Bronchial epithelial cell (primary cell): ENCODE measurements around the gene FANCC. TPM values are rescaled to one million over a fixed set of nuclear protein-coding genes. Genes with fewer than 3 reads are reported as not detected.
A peak's percentile ranks its signal among the peaks of the same experiment; 100 is the strongest.

Source experiments
- DNase-seq: peaks from one replicate; pipeline ENCODE4 v3.0.0-alpha.2; 2010; ENCODE audit warnings: low read depth
- FAIRE-seq: peaks from 2 replicates; lab custom pipeline; 2011; peaks lifted over from hg19 to GRCh38; lab: Jason Lieb, UNC
- H3K27me3 ChIP-seq: 2 replicates; pipeline ENCODE4 v1.5.1; 2011; ENCODE audit warnings: low read length; ENCODE audit not compliant: control insufficient read depth, insufficient read depth
- H3K36me3 ChIP-seq: 2 replicates; pipeline ENCODE4 v1.5.1; 2011; ENCODE audit warnings: low read length; ENCODE audit not compliant: control insufficient read depth, insufficient read depth
- H3K4me3 ChIP-seq: 2 replicates; pipeline ENCODE4 v1.5.1; 2011; ENCODE audit warnings: mild to moderate bottlenecking, low read depth, low read length, control low read depth
- total RNA-seq: library from RNA; depleted of rRNA; stranded (reverse); fragments of >200 nt; gene quantifications from 2 replicates; pipeline ENCODE4 v1.2.1, GENCODE V29; 2014
- TF ChIP-seq, protein P1 (sequence below): IDR thresholded peaks from 2 replicates; pipeline ENCODE4 v1.5.1; 2011; ENCODE audit warnings: mild to moderate bottlenecking, moderate library complexity, low read length, control low read depth, inconsistent platforms; ENCODE audit not compliant: insufficient read depth, severe bottlenecking

The FANCC gene
- total RNA-seq, 1 donor from 2014 or later, result 3.4 TPM

DNA sequence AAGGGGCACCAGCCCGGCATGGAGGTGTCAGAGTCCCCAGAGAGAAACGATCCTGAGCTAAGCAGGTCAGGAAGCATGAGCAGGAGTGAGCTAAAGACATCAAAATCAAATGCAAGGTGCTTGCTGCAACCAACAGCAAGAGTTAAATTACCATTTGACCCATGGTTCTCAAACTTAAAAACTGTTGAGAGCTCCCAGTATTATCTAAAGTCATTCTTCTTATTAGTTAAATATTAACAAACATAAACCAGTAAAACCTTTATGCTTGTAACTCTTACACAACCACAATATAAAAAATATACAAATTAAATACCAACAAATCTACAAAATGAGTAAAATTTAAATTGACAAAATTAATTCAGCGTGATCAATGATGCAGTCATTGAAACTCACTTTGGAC lies 51.5 kb downstream of the FANCC start:
- TF ChIP-seq, protein P1, sequence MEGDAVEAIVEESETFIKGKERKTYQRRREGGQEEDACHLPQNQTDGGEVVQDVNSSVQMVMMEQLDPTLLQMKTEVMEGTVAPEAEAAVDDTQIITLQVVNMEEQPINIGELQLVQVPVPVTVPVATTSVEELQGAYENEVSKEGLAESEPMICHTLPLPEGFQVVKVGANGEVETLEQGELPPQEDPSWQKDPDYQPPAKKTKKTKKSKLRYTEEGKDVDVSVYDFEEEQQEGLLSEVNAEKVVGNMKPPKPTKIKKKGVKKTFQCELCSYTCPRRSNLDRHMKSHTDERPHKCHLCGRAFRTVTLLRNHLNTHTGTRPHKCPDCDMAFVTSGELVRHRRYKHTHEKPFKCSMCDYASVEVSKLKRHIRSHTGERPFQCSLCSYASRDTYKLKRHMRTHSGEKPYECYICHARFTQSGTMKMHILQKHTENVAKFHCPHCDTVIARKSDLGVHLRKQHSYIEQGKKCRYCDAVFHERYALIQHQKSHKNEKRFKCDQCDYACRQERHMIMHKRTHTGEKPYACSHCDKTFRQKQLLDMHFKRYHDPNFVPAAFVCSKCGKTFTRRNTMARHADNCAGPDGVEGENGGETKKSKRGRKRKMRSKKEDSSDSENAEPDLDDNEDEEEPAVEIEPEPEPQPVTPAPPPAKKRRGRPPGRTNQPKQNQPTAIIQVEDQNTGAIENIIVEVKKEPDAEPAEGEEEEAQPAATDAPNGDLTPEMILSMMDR, result no peak
- FAIRE-seq (no peak), DNase-seq (no peak)
- H3K27me3 ChIP-seq, result no peaks in the 10 kb centered on the region
- no peaks in the 10 kb centered on the region for H3K36me3 ChIP-seq
- H3K4me3 ChIP-seq, result no peak overlapping the region

DNA sequence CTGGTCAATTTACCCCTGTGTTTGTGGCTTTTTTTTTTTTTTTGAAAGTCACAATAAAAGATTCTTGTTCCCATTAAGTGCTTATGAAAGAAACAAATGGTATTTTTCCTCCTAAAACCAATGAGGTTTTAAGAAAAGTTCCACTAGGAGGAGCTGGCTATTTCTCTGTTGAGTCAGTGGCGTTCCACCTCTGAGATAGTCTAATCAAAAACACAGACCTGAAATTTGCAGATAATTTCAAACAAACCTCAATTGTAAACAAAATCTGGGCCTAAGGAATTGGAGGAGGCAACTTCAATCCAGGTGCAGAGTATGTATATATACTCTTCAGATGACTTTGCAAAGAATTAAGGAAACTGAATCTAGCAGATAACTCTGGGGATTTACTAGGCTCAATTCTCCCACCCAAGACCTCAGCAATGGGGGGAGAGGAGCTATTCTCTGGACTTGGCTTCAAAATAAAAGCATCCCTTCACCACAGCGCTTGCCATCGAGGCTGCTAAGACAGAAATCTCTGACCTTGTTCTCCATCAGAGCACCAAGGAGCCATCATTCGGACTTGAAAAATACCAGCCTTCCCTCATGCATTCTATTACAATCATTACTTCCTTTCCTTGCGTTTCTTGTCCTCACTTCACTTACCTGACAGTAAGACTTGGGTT lies 52.4 kb downstream of the FANCC start:
- FAIRE-seq, result no peak
- no peaks in the 10 kb centered on the region for H3K27me3 ChIP-seq
- peak; percentile 34 for DNase-seq
- TF ChIP-seq, protein P1, result peak; percentile 13
- H3K36me3 ChIP-seq, result no peaks in the 10 kb centered on the region
- H3K4me3 ChIP-seq, result no peak overlapping the region

DNA sequence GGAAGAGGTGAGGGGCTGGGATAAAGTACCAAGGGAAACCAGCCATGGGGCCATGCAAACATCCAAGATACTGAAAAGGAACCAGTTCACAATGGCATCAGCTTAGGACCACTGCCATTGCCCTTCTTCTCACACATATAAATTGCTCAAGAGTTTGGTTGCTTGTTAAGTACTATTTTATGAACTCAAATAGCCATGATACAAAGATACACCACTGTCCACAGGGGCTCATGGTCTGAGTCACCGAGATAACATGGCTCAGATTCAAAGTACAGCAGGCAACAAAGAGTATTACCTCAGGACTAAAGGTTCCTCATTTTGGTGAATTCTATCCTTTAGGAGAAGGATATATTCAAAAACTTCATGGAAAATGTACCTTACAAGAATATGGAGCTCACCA lies 55.6 kb downstream of the FANCC start:
- TF ChIP-seq, protein P1, result no peak
- FAIRE-seq (no peak), DNase-seq (peak; percentile 17)
- no peaks in the 10 kb centered on the region for H3K36me3 ChIP-seq
- no peak overlapping the region for H3K4me3 ChIP-seq
- no peaks in the 10 kb centered on the region for H3K27me3 ChIP-seq

DNA sequence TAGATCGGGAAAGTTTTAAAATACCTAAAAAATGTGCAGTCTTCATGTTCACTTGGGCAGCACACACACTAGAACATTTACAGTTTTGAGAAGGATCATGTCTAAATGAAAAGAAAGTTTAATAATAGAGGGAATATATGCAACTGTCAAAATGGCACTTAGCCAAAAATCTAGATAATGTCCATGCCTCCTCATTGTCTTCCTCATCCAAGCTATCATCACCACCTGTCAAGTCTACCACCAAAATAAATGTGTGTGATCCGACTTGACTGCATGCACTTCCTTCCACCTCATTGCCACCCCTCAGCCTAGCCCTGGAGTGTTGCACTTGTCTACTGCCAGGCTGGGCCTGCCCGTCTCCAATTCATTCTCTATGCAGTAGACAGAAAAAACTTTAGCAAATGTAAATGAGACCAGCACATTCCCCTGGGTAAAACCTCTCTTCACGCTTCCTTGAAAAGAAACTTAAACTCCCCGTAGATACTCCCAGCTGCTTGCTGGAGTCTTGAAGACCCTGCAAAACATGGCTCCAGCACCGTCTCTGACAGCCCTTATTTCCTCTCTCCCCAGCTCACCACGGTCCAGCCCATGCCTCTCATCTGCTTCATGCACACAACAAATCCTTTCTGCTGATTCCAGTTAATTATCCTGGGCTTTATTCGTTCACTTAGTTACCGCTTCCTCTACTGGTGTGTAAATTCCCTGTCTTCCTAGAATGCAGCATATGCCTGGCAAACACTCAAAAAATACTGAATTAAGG lies 66.9 kb downstream of the FANCC start:
- Histone ChIP-seq H3K36me3 (no peaks in the 10 kb centered on the region), H3K4me3 (no peak overlapping the region), H3K27me3 (no peaks in the 10 kb centered on the region)
- FAIRE-seq (no peak), DNase-seq (no peak)
- TF ChIP-seq, protein P1, result no peak

DNA sequence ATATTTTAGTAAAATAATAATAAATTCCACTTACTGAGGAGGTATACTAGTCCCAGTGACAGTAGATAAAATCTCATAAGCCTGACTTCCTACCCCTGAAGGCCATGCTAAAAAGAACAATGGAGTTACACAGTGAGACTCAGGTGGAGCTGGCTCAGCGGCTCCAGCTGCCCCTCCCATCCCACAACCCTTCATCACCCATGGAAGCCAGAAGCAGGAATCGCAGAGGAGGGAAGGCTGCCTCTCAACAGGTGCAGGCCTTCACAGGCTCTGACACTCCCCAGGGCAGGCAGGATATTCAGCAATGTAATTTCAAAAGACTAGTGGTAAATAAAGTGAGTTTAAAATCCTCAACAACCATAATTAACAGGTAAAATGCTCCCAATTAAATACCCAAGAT lies 67.5 kb downstream of the FANCC start:
- DNase-seq, result peak; percentile 6
- Histone ChIP-seq H3K27me3 (no peaks in the 10 kb centered on the region), H3K4me3 (no peak overlapping the region), H3K36me3 (no peaks in the 10 kb centered on the region)
- TF ChIP-seq, protein P1, result no peak
- FAIRE-seq, result no peak
